MV-4-11 (cell line): Measurements from ENCODE around the gene CHST7.
A peak's percentile ranks its signal among the peaks of the same experiment; 100 is the strongest.

Source experiments
- DNase-seq: peaks from one replicate; lab custom pipeline; 2025; lab: John Stamatoyannopoulos, UW

CHST7 gene

DNA sequence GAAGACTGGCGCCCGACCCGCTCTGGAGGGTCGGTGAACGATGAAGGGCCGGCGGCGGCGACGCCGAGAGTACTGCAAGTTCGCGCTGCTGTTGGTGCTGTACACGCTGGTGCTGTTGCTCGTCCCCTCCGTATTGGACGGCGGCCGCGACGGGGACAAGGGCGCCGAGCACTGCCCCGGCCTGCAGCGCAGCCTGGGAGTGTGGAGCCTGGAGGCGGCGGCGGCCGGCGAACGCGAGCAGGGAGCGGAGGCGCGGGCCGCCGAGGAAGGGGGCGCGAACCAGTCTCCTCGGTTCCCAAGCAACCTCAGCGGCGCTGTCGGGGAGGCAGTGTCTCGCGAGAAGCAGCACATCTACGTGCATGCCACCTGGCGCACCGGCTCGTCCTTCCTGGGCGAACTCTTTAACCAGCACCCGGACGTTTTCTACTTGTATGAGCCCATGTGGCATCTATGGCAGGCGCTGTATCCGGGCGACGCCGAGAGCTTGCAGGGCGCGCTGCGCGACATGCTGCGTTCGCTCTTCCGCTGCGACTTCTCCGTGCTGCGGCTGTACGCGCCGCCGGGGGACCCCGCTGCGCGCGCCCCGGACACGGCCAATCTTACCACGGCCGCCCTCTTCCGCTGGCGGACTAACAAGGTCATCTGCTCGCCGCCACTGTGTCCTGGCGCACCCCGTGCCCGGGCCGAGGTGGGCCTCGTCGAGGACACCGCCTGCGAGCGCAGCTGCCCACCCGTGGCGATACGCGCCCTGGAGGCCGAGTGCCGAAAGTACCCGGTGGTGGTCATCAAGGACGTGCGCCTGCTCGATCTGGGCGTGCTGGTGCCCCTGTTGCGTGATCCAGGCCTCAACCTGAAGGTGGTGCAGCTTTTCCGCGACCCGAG lies 568 bp downstream of the CHST7 start:
- no peak for DNase-seq

DNA sequence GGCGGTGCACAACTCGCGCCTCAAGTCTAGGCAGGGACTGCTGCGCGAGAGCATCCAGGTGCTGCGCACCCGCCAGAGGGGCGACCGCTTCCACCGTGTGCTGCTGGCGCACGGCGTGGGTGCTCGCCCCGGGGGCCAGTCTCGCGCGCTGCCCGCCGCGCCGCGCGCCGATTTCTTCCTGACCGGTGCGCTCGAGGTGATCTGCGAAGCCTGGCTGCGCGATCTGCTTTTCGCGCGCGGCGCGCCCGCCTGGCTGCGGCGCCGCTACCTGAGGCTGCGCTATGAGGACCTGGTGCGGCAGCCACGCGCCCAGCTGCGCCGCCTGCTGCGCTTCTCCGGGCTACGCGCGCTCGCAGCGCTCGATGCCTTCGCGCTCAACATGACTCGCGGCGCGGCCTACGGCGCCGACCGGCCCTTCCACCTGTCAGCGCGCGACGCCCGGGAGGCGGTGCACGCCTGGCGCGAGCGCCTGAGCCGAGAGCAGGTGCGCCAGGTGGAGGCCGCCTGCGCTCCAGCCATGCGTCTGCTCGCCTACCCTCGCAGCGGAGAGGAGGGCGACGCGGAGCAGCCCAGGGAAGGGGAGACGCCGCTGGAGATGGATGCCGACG lies 1.3 kb downstream of the CHST7 start:
- no peak for DNase-seq

DNA sequence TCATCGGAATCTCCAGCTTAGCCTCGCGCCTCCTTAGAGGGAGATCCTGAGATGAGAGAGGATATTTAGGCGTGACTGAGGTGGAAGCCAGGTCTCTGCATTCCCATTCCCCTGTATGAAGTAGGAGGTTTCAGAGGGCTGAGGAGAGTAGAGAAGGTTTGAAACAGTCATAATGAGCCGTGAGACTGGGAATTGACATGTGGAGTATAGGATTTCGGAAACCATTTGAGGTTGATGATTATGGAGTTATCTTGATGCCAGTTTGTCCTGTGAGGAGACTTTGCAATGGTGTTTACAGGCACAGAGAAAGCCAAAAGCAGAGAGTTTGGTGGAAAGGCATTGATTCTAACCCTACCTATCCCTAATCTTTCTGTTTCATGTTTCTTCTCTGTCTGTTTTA lies 2.0 kb downstream of the CHST7 start:
- DNase-seq, result no peak

DNA sequence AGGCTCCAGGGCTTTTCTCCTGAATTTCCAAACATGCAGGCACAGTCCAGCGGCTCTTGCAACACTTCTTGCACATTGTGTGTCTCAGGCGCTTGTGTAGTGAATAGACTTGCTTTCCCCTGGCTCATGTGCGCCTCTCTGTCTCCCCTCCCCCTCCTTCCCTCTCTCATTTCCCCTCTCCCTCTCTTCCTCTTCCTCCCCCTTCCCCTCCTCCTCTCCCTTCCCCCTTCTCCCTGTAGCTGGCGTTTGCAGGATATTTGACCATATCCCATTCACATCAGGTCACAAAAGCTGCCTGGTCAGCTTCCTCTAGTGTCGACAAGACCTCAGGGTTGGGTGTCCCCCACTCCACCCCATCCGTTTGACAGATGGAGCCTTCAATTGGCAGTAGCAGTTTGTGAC lies 2.4 kb downstream of the CHST7 start:
- DNase-seq, result no peak

DNA sequence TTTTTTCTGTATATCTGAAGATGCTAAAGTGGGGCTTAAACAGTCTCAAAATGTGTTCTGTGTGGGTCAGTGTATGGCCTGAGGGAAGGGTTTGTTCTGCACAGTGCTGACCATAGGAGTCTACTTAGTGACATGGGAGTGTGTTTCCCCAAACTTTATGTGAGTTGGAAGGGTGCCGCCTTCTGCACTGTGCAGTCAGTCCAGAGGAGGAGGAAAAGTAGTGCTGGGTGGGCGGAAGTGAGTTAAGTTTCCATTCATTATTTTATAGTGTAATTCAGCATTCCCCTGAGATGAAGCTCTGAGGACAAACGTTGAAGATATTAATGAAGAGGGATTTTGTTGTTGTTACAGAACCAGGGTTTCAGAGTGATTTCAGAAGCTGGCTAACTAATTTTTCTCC lies 2.9 kb downstream of the CHST7 start:
- no peak for DNase-seq

DNA sequence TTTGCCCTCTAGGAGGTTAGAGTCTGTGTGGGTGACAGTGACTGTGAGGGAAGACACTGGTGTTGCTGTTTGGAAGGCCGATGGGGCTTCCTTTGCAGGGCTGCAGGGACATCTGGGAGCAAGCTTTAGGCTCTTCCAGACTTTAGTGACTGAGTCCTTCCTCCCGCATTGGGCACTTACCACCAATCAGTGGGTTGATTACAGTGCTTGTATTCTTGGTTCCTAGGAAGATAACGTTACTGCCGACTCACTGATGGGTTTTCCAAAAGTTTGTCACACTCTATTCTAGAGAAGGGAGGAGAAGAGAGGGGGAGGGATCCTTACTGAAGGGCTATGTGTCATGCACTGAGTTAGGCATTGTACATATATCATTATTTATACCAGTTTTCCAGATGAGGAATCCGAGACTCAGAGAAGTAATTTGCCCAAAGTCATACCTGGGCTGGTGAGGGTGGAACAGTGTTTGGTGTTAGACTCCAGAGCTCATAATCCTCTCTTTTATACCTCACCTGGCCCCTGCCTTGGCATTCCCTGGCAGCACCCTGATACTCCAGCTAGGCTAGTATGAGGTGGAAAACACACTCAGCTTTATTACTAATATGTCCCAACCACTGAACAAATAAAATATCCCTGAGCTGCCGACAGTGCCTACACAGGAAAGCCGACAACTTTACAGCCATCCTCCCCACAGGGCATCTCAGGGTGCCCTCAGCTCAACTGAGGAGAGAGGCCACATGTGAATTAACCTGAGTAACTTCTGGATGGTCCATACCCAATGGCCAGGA lies 3.8 kb downstream of the CHST7 start:
- DNase-seq, result no peak

DNA sequence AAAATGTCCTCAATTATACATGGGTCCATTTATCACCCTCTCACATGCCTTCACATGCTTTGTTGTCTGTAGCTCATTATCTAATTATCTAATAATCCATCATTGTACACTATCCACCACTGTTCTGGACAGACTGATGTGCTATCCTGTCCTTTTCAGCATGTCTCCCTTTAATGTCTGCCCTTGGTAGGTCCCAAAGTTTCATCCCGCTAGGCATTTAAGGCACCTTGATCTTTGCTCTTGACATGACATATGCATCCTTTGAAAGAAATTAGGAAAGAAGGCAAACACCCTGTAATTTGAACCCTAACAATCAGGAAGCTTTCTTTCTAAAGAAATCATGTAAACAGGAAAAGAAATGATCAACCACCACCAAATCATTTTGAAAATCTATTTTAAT lies 5.7 kb downstream of the CHST7 start:
- no peak for DNase-seq

DNA sequence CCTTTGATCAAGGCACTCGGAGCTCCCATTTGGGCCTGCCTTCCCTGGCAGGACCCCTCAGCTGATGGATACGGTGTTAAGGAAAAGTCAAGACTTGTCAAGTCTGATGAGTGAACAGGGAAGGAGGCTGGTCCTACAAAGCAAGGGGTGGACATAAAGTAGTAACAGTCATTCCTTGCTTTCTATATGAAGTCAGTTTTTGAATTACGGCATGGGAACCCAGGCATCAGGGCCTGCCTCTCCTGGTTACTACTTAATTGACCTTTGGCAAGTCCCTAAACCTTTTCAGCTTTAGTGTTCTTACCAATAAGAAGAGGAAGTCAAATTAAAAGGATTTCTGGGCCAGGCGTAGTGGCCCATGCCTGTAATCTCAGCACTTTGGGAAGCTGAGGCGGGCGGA lies 7.0 kb downstream of the CHST7 start:
- no peak for DNase-seq

DNA sequence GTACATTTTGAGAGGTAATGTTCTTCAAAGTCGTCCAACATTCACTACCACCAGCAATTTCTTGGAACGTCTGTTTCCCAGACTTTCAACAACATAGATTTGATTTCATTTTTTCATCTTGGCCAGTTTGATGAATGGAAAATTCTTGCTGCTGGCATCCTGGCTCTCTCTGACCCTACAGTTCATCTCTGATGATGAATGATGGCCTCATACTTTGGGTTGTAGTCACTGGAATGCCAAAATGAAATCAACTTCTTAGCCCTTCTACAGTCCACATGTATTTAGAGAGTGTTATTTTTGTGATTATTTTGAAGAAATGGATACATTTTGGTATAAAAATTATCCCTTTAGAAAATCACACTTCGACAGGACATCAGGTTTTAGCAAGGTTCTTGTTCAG lies 8.8 kb downstream of the CHST7 start:
- DNase-seq, result no peak

DNA sequence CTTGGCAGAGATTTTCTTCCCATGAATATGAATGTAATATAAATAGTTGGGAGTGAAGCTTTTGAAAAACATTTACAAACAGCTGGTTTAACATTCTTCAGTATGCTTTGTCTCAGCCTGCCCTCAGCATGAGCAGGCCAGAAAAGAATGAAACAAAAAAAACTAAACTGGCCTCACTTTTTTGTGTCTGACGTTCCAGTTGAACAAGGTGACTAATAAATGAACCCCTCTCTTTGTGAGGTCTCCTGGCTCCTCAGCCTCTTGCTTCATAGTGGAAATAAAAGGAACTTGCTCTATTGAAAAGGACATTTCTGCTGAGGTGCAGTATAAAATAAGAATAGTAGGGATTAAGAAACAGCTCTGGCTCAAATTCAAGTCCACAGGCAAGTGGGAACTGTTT lies 9.4 kb downstream of the CHST7 start:
- DNase-seq, result no peak

DNA sequence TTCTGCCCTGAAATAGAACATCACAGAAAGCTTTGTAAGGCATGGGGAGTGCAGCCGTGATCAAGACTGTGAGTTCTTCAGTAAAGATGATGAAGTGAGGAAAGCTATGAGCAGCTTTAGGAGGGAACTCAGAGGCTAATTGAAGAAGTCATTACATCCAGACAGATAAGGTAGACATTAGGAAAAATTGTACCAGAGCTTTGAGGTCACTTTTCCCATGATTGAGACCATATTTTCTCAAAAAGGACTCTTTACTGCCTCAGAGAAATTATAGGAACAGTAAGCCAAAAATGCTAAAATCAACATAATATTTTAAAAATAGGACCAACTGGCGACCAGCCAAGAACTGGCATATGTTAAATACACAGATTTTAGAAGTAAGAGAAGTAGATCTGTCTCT lies 11.2 kb downstream of the CHST7 start:
- no peak for DNase-seq

DNA sequence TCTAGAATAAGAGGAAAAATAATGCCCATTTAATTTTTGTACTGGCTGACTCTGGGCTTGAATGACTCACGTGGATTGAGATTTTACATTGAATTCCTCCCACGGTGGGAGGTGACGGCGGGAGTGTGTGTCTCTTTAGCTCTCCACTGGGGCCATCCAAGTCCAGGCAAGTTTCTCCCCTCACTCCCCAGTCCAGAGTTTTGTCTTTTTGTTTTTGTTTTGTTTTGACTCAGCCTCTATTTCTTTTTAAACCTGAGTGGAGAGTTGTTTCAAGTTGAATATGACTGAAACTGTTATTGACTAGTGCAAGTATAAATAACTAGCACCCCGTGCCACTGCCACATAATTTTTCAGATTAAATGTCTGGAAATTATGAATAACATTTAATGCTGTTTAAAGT lies 13.6 kb downstream of the CHST7 start:
- no peak for DNase-seq

DNA sequence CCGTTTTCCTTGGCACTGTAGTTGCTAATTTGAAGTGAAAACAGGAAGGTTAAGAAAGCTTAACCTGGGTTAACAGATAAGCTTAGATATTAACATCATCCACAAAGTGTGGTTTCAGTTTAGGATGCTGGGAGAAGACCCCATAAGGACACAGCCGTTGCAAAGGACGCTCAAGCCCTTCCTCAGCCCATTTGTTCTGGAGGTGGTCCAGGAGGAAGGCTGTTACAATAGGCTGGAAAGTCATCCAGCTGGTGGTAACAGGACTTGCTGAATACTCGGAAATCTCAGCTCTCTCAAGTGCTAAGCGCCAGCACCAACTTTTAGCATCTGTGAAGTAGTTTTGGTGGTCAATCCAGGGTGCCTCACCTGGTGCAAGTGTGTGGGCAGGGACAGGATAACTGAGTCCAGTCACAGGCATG lies 14.2 kb downstream of the CHST7 start:
- no peak for DNase-seq

DNA sequence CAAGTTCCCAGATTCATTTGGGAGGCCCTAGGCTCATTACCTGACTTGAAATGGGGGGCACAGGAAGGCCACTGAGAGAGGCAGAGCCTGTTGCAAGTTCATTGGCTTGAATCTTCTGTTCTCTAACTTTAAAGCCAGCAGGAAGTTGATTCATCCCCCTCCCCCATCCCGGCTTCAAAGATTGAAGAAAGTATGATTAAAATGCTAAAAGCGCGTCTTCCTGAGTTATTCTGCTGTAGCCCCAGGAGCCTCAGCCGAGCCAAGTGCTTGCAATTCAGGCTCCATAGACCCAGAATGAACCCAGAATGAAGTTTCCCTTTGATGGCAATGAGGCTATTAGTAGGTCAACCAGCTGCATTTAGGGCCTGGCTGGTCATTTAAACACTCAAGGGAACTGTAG lies 14.7 kb downstream of the CHST7 start:
- DNase-seq, result peak; percentile 5

DNA sequence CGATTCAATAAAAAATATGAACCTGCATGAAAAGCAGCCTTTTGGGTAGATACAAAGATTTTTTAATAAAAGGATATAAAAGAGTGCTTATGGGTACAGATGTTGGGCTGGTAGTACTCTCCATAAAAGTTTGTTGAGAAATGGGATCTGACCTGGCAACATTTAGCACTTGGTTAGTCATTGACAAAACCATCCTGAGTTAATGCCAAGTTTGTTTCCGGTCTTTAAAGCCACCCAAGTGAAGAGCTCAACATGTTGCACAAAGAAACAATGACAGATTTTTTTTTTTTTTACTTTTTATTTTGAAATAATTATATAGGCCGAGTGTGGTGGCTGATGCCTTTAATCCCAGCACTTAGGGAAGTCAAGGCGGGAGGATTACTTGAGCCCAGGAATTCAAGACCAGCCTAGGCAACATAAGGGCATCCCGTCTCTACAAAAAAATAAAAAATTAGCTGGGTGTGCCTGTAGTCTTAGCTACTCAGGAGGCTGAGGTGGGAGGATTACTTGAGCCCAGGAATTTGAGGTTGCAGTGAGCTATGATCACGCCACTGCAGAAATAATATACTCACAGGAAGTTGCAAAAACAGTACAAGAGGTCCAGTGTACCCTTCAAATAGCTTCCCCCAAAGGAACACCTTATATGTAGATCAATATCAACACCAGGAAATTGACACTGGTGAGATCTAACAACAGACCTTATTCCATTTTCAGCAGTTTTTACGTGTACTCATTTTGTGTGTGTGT lies 16.6 kb downstream of the CHST7 start:
- DNase-seq, result no peak

DNA sequence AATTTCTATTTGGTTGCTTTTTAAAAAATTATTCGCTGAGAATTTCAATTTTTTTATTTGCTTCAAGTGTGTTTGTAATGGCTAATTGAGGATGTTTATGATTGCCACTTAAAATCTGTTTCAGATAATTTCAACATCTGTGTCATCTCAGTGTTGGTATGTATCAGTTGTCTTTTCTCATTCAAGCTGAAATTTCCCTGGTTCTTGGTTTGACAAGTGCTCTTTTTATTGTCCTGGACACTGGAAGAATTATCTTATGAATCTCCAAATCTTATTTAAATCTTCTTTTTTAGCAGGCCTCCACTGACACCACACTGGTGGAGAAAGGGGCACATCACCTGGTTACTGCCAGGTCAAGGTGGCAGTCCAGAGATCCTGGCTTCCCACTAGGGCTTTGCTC lies 21.5 kb downstream of the CHST7 start:
- DNase-seq, result no peak

DNA sequence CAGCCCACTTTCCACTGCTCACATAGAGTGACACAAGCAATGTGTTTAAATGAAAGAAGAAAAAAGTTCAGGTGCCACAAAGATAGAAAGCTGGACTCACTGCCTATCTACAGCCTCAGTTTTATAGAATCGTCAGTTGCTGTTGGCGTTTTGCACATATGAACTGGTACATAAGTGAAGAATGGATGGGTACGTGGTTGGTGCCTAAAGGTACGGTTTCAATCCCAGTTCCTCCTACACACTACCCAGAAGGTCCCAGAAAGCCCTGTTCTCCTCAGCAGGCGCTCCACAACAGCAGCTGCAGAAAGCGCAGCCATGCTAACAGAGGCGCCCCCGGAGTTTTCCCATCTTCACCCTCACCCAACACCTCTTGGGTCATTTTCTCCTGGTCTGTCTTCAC lies 23.6 kb downstream of the CHST7 start:
- no peak for DNase-seq

DNA sequence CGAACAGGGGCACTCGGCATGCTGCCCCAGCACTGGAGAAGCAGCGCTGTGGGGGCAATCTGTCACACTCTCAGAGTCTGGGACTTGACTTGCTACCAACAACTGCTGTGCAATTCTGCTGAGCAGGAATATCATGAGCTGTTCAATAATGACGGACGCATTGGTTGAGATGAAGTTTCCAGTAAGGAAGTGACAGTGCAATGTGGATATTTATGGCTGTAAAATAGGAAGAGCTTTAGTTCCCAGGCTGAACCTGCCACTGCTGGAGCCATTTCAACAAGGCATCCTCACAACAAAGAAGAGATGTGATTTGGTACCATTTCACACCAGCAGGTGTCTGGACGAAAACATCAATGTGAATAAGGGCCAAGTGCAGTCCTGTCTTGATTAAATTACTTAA lies 24.2 kb downstream of the CHST7 start:
- no peak for DNase-seq

DNA sequence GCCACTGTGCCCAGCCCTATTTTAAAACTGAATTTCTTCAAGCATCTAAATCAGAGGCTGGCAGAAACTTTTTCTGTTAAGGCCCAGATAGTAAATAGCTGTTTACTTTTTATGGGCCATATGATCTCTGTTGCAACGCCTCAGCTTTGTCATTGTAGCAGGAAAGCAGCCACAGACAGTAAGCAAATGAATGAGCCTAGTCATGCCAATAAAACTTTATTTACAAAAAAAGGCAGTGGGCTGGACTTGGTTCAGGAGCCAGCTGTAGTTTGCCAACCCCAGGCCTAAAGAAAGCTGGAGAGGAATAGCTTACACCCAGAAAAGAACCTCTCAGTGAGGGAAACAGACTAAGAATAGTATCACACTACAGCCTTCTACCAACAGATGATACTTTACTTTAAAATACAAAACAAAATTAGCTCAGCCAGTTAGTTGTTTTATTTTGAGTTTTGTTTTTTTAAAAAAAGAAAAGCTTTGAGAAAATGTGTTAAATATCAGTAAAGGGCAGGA lies 25.5 kb downstream of the CHST7 start:
- DNase-seq, result no peak

DNA sequence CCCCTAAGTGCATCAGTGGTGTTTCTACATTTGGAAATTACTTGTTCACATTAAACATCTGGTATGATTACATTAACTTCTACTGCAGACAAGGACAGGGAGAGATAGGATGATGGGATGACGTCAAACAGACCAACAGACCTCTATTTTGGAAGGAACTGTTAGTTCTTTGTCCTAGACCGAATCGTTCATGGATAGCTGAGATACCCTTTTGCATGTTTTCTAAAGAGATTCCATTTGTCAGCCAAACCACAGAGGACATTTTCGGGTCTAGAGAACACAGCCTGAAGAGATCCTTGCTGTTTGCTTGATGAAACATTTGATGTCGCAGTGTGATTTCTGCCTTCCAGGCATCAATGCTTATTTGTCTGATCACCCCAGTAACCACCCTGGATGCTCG lies 27.7 kb downstream of the CHST7 start:
- no peak for DNase-seq

DNA sequence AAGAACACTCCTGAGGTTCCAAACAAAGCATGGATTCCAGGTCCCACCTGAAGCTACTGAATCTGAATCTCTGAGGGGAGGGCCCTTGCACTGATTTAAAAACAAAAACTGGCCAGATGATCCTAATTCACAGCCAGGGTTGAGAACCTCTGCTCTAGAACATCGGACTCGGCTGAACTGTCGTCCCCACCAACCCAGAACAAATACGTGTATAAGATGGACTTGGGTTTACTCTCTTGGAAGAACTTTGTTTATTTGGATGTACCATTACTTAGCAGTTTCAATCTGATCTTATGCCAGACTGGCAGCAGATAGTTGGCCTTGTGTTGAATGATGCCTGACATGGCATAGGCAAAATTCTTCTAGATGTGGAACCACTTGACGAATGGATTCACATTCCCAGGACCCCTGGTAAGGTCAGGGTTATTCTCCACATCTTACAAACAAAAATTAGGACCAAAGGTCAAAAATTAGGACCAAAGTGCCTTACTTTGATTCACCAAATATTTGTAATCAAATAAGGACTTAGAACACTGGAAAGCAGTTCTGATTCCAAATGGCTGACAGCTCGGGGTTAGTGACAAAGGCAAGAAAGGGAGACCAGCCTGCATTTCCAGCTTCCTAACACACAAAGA lies 29.0 kb downstream of the CHST7 start:
- DNase-seq, result no peak

DNA sequence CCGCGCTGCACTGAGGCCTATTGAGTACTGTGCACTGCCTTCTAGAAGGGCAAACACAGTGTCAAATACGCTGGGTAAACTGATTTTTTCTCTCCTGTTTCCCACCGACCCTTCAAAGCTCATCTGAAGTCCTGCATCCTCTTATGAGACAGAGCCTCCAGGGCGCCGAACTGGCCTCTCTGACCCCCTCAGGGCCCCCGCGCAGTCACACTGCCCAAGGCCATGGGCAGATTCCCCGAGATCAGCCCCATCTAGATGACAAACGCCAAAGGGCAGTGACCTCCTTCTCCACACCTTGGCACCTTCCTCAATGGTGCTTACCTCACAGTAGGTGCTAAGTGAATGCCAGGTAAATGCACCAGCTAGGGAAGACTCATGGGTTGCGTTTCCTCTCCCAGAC lies 34.4 kb downstream of the CHST7 start:
- DNase-seq, result no peak
